Renal cortical epithelial cell (primary cell): ENCODE data around the gene ABCB10. TPM values are rescaled to one million over a fixed set of nuclear protein-coding genes. Genes with fewer than 3 reads are reported as not detected.
"Not testable (repeated sequence)": the region's sequence is repeated elsewhere in the genome, so short reads cannot be mapped to it uniquely, and the experiment has no call there.

Experiments
- DNase-seq: peaks from one replicate; pipeline ENCODE4 v3.0.0-alpha.2; 2011; ENCODE audit warnings: low read depth
- total RNA-seq: library from RNA; depleted of rRNA; stranded (reverse); fragments of >200 nt; gene quantifications from 2 replicates; pipeline ENCODE4 v1.2.3, GENCODE V29; 2014

The ABCB10 gene
- 16.4 and 21.7 TPM in 2 replicates for total RNA-seq

- DNase-seq = peak; percentile 92
Observed at GRCh38 chr1:229558460-229559335, at the start of gene ABCB10. ABCB10 (minus strand) TSS chr1:229558707; CDS start chr1:229558652, 55 bp downstream.

GRCh38 chr1:229607370-229607769, 48.9 kb upstream of the ABCB10 start:
- no peak for DNase-seq

- DNase-seq = no peak
Observed at GRCh38 chr1:229603371-229604005, 45.0 kb upstream of the ABCB10 start.

- DNase-seq = no peak
Observed at GRCh38 chr1:229600229-229600628, 41.7 kb upstream of the ABCB10 start.

- DNase-seq = no peak
Observed at GRCh38 chr1:229599218-229599954, 40.9 kb upstream of the ABCB10 start.

GRCh38 chr1:229597877-229598276, 39.4 kb upstream of the ABCB10 start:
- no peak for DNase-seq

GRCh38 chr1:229596925-229597699, 38.6 kb upstream of the ABCB10 start:
- peak; percentile 24 for DNase-seq

- not testable (repeated sequence) for DNase-seq
Observed at GRCh38 chr1:229595876-229596275, 37.4 kb upstream of the ABCB10 start.

GRCh38 chr1:229594227-229595008, 35.9 kb upstream of the ABCB10 start:
- no peak for DNase-seq

- no peak for DNase-seq
Observed at GRCh38 chr1:229593800-229594199, 35.3 kb upstream of the ABCB10 start.

GRCh38 chr1:229590119-229590518, 31.6 kb upstream of the ABCB10 start:
- DNase-seq = no peak

GRCh38 chr1:229585338-229585737, 26.8 kb upstream of the ABCB10 start:
- DNase-seq = no peak

GRCh38 chr1:229582715-229583114, 24.2 kb upstream of the ABCB10 start:
- DNase-seq = no peak

GRCh38 chr1:229582011-229582694, 23.6 kb upstream of the ABCB10 start:
- DNase-seq = no peak

GRCh38 chr1:229581485-229581884, 23.0 kb upstream of the ABCB10 start:
- no peak for DNase-seq

- DNase-seq = no peak
Observed at GRCh38 chr1:229579059-229579673, 20.7 kb upstream of the ABCB10 start.

GRCh38 chr1:229578168-229579058, 19.9 kb upstream of the ABCB10 start:
- no peak for DNase-seq

GRCh38 chr1:229574679-229575442, 16.4 kb upstream of the ABCB10 start:
- DNase-seq = no peak
